NCI-H1694 (cell line): ENCODE results near the gene PLPPR2.
A peak's percentile ranks its signal among the peaks of the same experiment; 100 is the strongest.
"Not testable (repeated sequence)": the region's sequence is repeated elsewhere in the genome, so short reads cannot be mapped to it uniquely, and the experiment has no call there.

Source experiments
- DNase-seq: peaks from one replicate; lab custom pipeline; 2025; lab: John Stamatoyannopoulos, UW

The PLPPR2 gene

GRCh38 chr19:11339254-11340098 is 15.8 kb upstream of the PLPPR2 start, which contains the start of gene RAB3D:
TSS of gene RAB3D (minus strand) at chr19:11339657. CDS start at chr19:11337399, 2,258 bp downstream.
- DNase-seq: peak; percentile 82

- DNase-seq: not testable (repeated sequence)
Measured at GRCh38 chr19:11340099-11340467, 15.1 kb upstream of the PLPPR2 start.

- DNase-seq: no peak
Measured at GRCh38 chr19:11342429-11342828, 12.8 kb upstream of the PLPPR2 start.

GRCh38 chr19:11345122-11345803 is 10.0 kb upstream of the PLPPR2 start:
- no peak for DNase-seq

GRCh38 chr19:11346104-11346940 is 8.9 kb upstream of the PLPPR2 start, which contains the start of the genes CCDC159 and TMEM205:
TSS of gene CCDC159 (plus strand) at chr19:11346519. CDS start at chr19:11346607, 88 bp downstream.
TSS of gene TMEM205 (minus strand) at chr19:11346268. CDS start at chr19:11345619, 649 bp downstream.
- DNase-seq: peak; percentile 98

GRCh38 chr19:11347546-11348039 is 7.6 kb upstream of the PLPPR2 start:
- no peak for DNase-seq

GRCh38 chr19:11349171-11349570 is 6.1 kb upstream of the PLPPR2 start:
- no peak for DNase-seq

- not testable (repeated sequence) for DNase-seq
Measured at GRCh38 chr19:11354102-11354501, 1.1 kb upstream of the PLPPR2 start.

GRCh38 chr19:11356074-11356397 is 804 bp downstream of the PLPPR2 start:
- DNase-seq: no peak

GRCh38 chr19:11356676-11357550 is 1.7 kb downstream of the PLPPR2 start:
- DNase-seq: no peak

- DNase-seq: no peak
Measured at GRCh38 chr19:11359421-11359820, 4.2 kb downstream of the PLPPR2 start.

GRCh38 chr19:11361037-11361770 is 6.0 kb downstream of the PLPPR2 start:
- no peak for DNase-seq

GRCh38 chr19:11361771-11362731 is 6.8 kb downstream of the PLPPR2 start:
- no peak for DNase-seq

- DNase-seq: no peak
Measured at GRCh38 chr19:11363881-11364280, 8.6 kb downstream of the PLPPR2 start.

- no peak for DNase-seq
Measured at GRCh38 chr19:11364296-11364904, 9.2 kb downstream of the PLPPR2 start.

- peak; percentile 13 for DNase-seq
Measured at GRCh38 chr19:11364935-11365334, 9.7 kb downstream of the PLPPR2 start.

GRCh38 chr19:11365557-11366117 is 10.4 kb downstream of the PLPPR2 start:
- DNase-seq: no peak

GRCh38 chr19:11367528-11367927 is 12.3 kb downstream of the PLPPR2 start:
- DNase-seq: no peak
